OCI-M1 (cell line): ENCODE results near the gene EGLN2.
A peak's percentile ranks its signal among the peaks of the same experiment; 100 is the strongest.
"Not testable (repeated sequence)": the region's sequence is repeated elsewhere in the genome, so short reads cannot be mapped to it uniquely, and the experiment has no call there.

Experiments used
- DNase-seq: peaks from one replicate; lab custom pipeline; 2025; lab: John Stamatoyannopoulos, UW

Gene EGLN2

DNA sequence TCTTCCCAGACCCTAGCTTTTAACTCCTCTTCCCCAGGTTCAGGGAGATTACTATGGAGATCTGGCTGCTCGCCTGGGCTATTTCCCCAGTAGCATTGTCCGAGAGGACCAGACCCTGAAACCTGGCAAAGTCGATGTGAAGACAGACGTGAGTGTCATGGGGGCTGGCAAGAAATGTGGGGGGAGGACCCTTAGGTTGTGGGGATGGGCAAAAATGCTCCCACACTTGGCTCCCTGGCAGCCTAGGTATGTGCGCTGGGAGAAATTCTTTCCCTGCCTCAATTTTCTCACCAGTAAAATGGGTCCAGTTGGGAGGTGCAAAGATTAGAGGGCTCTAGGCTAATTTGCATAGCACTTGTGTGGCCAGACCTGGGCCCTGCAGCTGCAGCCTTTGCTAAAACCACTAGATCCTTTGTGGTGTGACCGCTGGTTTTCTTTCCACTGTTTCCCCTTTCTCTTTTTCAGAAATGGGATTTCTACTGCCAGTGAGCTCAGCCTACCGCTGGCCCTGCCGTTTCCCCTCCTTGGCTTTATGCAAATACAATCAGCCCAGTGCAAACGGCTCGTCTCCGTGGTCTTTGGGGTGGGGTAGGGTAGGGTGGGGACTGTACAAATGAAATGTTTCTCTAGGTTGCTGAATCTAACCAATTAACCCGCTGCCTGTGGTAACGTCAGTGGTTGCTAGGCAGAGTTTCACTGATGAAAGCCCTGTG is 21.9 kb upstream of the EGLN2 start:
- peak; percentile 99 for DNase-seq

DNA sequence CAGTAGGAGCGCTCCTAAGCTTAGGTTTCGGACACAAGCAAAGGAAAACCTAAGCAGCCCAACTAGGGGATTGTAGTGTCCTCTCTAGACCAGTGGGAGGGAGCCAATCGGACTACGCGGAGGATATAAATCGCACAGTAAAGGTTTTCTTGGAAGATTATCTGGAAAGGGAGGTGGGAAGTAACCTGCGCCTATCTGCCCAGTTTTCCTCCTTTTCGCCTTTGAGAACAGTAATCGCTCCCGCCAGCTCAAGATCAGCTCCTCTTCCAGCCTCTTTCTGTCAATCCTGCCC is 21.4 kb upstream of the EGLN2 start:
- DNase-seq, result no peak

DNA sequence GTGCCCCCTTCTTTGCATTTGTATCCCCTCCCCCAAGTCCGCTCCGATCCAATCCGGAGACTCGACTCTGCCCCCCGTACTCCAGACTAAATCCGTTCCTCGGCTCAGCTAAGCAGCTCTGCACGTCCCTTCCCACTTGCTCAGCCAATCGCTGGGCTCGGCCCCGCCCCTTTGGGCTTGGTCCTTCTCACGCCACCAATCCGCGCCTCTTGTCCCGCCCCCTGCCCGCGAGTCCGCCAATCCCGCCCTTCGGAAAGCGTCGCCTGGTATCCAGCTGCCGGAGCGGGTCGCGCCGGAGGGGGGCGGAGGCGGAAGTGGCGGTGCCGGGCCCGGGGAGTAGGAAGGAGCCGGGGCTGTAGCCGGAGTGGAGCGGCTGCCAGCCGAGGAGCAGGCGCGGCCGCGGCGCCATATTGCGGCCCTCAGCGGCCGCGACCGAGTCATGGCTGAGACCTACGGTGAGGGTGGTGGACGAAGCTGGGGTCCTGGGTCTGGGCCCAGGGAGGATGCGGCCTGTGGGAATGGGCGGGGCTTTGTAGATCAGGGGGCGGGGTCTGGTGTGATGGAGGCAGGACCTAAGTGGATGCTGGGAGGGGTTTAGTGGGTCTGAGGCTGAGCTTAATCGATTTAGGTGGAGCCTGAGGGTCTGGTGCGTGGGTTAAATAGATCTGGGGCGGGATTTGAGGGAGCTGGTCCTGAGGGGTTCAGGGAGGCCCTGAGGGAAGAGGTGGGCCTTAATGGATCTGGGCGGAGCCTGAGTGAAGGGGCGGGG is 20.9 kb upstream of the EGLN2 start, which contains the start of gene RAB4B:
Gene RAB4B (plus strand): TSS at position 311 of the 769 bp plus-strand sequence. CDS start 129 bp downstream, at position 440.
- peak; percentile 100 for DNase-seq

DNA sequence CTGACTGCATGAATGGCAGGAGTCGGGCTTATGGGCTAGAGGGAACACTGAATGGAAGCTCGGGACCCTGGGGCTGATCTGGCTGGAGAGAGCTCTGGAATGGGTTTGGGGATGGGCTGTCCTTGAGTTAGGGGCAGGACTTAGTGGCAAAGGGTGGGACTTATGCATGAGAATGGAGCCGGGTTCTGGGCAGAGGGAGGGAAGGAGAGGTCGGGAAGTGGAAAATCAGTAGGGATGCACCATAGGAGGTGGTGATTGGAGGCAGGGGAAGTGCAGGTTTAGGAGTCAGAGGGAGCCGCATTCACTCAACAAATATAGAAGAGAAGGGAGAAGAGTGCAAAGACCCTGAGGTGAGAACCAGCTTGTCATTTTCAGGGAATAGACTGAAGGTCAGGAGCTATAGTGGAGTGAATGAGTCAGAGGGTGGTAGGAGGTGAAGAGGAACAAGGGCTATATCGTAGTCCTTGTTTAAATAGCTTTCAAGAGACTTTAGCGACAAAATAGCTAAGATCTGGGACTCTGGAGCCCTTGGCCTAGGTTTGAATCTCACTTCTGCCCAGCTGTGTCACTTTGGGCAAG is 20.2 kb upstream of the EGLN2 start:
- peak; percentile 77 for DNase-seq

DNA sequence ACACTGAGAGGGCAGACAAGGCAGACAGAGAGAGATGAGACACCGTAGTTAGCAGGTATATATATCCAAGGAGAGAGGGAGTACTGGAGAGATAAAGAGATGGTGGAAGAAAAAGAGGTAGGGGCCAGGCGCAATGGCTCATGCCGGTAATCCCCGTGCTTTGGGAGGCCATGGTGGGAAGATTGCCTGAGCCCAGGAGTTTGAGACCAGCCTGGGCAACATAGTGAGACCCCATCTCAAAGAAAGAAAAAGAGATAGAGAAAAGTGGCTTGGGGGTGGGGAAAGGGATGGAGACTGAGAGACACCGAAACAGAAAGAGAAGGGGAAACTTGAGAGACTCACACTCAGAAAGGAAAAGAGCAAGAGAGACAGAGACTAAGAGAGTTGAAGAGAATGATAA is 18.4 kb upstream of the EGLN2 start:
- no peak for DNase-seq

DNA sequence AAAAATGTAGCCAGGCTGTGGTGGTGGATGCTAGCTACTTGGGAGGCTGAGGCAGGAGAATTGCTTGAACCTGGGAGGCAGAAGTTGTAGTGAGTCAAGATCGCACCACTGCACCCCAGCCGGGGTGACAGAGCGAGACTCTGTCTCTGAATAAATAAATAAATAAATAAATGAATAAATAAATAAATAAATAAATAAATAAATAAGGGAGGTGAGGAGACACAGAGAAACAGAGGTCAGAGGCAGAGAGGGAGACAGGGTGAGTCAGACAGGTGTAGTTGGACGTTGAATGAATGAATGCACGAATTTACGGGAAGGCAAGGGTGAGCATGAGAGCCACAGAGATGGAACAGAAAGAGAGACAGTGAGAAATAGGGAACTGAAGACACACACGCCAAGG is 17.9 kb upstream of the EGLN2 start:
- DNase-seq, result no peak

DNA sequence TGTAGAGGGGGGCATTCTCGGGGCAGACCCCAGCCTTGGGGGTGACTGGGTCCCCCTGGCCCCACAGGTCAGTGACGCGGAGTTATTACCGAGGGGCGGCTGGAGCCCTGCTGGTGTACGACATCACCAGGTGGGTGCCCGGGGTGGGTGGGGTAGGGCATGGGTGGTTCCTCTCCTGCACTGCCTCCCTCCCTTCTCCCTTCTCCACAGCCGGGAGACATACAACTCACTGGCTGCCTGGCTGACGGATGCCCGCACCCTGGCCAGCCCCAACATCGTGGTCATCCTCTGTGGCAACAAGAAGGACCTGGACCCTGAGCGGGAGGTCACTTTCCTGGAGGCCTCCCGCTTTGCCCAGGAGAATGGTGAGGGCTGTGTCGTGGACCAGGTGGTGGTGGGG is 15.3 kb upstream of the EGLN2 start:
- no peak for DNase-seq

DNA sequence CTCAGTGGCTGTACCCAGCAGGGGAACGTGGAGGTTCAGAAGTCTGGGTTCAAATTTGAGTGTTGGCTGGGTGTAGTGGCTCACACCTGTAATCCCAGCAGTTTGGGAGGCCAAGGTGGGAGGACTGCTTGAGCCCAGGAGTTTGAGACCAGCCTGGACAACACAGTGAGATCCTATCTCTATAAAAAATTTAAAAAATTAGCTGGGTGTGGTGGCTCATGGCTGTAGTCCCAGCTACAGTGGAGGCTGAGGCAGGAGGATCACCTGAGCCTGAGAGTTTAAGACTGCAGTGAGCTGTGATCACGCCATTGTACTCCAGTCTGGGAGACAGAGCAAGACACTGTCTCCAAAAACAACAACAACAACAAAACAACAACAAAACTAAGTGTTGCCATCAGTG is 14.8 kb upstream of the EGLN2 start:
- DNase-seq, result not testable (repeated sequence)

DNA sequence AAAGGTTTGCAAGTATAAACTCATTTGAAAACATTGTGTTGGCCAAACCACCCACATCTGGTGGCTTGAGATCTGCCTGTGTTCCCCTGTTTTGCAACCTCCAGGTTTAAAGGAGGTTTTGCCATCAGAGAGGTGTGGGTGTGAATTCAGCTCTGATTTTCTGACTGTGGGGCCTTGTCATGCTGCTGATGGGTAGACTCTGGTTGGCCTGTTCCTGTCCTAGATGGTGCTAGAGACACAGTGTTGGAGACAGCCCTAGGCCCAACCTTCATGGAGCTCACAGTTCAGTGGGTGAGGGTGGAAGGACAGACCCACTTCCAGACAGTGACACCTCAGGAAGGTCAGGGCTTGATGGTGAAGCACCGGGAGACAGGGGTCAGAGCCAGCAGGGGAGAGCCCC is 13.5 kb upstream of the EGLN2 start:
- no peak for DNase-seq

DNA sequence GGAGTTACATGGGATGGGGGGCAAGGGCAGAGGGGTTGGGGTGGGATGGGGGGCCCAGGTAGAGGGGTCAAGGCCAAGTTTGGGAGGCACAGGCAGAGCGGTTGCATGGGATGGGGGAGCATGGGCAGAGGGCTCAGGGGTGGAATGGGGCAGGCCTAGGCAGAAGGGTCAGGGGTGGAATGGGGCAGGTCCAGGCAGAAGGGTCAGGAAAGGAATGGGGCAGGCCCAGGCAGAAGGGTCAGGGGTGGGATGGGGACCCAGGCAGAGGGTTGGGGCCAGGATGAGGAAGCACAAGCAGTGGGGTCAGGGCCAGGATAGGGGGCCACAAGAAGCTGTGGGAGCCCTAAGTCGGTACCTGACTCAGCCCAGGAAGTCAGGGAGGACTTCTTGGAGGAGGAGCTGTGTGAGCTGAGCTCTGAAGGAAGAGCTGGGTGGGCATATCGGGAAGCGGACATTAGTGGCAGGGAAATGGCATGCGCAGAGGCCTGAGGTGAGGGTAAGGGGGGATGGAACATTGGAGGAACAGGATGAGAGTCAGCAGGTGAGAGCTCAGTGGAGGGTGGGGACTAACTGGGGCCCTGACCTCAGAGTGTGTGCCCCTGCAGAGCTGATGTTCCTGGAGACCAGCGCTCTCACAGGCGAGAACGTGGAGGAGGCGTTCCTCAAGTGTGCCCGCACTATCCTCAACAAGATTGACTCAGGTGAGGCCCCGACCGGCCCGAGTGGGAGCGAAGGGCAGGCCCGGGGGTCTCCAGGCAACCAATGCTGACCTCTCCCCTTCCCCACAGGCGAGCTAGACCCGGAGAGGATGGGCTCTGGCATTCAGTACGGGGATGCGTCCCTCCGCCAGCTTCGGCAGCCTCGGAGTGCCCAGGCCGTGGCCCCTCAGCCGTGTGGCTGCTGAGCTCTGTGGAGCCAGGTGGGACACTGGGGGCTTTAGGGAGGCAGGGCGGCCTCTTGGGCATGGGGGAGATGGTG is 12.6 kb upstream of the EGLN2 start:
- DNase-seq, result no peak

DNA sequence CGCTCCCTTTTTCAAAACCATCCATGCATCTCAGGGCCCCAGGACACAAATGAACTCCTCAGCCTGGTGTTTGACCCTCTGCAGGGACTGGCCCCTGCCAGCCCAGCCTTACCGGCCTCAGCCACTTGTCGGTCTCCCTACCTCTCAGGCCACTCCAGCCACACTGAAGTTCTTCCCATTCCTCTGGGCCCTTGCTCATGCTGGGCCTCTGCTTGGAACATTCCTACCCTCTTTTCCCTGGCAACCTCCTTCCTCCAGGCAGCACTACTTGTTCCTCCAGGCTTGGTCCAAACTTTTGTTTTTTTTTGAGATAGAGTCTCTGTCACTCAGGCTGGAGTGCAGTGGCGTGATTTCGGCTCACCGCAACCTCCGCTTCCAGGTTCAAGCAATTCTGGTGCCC is 7.6 kb upstream of the EGLN2 start:
- DNase-seq, result no peak

DNA sequence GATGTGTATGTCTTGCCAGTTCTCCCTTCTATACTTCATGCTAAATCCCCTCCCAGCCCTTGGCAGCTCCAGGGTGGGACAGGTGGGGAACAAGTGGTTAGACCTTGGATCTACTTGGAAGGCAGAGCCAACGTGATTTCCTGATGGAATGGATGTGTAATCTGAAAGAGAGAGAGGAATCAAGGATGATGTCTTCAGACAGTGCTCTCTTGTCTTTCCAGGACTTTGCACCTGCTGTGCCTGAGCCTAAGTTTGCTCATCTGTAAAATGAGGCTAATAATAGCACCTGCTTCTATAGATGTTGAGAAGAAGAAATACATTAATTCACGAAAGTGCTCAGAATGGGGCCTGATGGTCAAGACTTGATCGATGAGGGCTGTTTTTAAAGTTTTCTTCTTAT is 7.0 kb upstream of the EGLN2 start:
- DNase-seq, result no peak

DNA sequence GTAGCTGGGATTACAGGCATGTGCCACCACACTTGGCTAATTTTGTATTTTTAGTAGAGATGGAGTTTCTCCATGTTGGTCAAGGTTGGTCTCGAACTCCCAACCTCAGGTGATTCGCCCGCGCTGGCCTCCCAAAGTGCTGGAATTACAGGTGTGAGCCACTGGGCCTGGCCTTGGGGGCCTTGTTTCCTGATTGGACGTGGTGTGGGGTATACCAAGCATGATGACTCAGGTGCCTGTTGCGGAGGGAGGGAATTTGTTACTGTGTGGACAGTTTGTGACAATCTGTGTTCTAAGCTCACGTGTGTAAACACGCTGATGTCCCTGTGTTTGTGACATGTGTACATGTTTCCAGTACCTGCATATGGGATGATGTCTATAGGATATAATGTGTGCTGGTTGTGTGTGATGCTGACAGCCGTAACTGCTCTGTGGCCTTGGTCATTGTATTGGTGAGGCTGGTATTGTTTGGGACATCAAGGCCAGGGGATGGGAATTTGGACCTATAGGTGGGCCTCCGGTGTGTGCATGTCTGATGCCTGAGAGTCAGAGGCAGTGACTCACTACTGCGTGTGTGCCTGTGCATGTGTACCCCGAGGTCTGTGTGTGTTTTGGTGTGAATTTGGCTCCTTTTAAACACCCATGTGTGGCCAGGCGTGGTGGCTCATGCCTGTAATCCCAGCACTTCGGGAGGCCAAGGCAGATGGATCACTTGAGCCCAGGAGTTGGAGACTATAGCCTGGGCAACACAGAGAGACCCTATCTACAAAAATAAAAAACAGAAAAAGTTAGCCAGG is 1.6 kb upstream of the EGLN2 start:
- DNase-seq, result no peak

DNA sequence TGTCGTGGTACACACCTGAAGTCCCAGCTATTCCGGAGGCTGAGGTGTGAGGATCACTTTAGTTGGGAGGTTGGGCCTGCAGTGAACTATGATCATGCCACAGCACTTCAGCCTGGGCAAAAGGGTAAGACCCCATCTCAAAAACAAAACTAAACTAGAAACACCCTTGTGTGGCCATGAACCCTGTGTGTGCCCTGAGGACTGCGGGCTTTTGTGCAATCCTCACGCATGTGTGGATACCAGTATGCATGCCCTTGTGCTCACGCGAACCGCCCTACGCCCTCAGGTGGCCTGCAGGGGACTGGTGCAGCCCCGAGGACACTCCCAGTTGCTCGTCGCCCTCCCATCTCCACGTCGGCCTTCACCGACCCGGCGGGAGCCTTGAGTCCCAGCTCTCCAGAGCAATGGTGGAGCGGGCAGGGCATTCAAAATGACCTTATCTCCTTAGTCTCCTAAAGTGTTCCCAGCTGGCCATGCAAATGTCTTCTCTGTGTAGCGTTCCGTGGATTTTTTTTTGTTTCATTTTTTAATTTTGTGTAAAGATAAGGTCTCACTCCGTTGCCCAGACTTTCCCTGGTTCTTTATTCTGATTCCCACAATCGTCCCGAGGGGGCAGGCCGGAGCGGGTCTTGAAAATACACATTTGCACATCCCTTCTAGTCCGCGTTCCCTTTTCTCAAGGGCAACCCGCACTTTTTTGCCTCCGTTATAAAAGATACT is 868 bp upstream of the EGLN2 start:
- peak; percentile 96 for DNase-seq

DNA sequence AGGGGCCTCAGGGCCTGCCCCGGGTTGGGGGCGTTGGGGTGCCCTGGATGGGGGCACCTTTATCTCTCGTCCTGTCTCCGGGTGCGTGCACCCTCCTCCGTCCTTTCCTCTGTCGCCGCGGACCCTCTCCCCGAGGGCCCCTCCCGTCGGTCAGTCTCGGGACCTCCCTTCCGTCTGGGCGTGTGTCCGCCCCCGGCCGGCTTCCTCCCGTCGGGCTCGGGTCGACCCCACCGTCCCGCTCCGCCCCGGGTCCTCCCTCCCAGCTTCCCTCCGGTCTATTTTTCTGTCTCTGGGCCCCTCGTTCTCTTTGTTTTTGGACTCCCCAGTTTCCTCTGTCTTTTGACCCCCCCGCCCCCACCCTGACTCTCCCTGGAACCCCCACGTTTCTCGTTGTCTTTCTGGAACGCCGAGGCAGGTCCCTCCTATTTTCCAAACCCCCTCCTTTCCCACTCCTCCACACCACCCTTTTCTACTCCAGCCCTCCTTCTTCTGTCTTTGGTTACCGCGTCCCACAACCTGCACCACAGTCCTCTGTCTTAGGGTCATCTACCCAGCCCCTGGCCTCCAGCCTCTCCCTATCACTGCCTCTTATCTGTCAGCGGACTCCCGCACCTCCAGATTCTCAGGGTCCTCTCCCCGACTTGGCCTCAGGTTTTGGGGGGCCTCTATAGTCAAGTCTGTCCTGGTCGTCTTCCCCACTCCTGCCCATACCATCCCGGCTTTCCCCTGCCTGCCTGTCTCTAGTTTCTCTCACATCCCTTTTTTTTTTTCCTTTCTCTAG is 757 bp downstream of the EGLN2 start:
- DNase-seq, result peak; percentile 76

DNA sequence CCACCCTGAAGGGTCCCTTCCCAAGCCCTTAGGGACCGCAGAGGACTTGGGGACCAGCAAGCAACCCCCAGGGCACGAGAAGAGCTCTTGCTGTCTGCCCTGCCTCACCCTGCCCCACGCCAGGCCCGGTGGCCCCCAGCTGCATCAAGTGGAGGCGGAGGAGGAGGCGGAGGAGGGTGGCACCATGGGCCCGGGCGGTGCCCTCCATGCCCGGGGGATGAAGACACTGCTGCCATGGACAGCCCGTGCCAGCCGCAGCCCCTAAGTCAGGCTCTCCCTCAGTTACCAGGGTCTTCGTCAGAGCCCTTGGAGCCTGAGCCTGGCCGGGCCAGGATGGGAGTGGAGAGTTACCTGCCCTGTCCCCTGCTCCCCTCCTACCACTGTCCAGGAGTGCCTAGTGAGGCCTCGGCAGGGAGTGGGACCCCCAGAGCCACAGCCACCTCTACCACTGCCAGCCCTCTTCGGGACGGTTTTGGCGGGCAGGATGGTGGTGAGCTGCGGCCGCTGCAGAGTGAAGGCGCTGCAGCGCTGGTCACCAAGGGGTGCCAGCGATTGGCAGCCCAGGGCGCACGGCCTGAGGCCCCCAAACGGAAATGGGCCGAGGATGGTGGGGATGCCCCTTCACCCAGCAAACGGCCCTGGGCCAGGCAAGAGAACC is 1.5 kb downstream of the EGLN2 start:
- DNase-seq, result no peak

DNA sequence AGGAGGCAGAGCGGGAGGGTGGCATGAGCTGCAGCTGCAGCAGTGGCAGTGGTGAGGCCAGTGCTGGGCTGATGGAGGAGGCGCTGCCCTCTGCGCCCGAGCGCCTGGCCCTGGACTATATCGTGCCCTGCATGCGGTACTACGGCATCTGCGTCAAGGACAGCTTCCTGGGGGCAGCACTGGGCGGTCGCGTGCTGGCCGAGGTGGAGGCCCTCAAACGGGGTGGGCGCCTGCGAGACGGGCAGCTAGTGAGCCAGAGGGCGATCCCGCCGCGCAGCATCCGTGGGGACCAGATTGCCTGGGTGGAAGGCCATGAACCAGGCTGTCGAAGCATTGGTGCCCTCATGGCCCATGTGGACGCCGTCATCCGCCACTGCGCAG is 2.0 kb downstream of the EGLN2 start:
- DNase-seq, result no peak

DNA sequence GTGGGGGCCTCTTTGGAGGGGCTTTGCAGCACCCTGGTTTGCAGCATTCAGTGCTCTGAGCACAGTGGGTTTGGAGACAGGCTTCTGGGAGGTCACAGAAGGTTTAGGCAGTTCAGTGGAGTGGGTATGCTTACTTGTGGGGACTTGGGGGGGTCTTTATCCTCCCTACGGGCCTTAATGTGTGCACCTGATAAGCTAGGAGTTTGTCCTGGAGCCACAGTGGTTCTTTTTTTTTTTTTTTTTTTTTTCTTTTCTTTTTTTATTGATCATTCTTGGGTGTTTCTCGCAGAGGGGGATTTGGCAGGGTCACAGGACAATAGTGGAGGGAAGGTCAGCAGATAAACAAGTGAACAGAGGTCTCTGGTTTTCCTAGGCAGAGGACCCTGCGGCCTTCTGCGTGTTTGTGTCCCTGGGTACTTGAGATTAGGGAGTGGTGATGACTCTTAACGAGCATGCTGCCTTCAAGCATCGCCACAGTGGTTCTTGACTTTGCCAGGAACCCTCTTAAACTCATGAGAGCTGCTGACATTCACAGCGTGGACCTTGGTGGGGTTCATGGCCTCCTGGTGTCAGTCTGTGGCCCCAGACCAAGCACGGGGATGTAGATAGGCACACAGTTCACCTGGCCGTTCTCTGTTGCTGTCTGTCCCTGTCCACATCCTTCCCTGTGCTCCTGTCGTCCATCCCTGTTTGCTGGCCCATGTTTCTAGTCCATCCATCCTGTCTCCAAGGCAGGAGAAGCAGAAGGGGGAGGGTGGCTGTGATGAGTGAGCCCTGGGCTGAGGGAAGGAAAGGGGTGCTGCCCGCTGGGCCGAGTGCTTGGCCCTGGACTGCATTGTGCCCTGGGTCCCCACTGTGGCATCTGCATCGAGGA is 2.7 kb downstream of the EGLN2 start:
- no peak for DNase-seq
